ENCODE results near the gene TIMP3.

Gene TIMP3

GRCh38 chr22:32806296-32806695, 4.8 kb downstream of the TIMP3 start:
- DNase-seq (ENCODE audit: low read depth in 2 of 2): no peak

GRCh38 chr22:32808038-32808445, 6.5 kb downstream of the TIMP3 start:
- no peak for DNase-seq (ENCODE audit: low read depth in 2 of 2)

- no peak for DNase-seq (ENCODE audit: low read depth in 2 of 2)
These were observed 8.5 kb downstream of the TIMP3 start for GRCh38 chr22:32809786-32810554.

- DNase-seq (ENCODE audit: low read depth in 2 of 2): no peak
These were observed 9.1 kb downstream of the TIMP3 start for GRCh38 chr22:32810555-32811133.

- DNase-seq (ENCODE audit: low read depth in 2 of 2): no peak
These were observed 10.5 kb downstream of the TIMP3 start for GRCh38 chr22:32811788-32812545.

GRCh38 chr22:32814285-32814860, 12.9 kb downstream of the TIMP3 start:
- DNase-seq (ENCODE audit: low read depth in 2 of 2): no peak

- no peak for DNase-seq (ENCODE audit: low read depth in 2 of 2)
These were observed 13.6 kb downstream of the TIMP3 start for GRCh38 chr22:32815059-32815458.

- no peak for DNase-seq (ENCODE audit: low read depth in 2 of 2)
These were observed 14.4 kb downstream of the TIMP3 start for GRCh38 chr22:32815943-32816342.

GRCh38 chr22:32817137-32817730, 15.7 kb downstream of the TIMP3 start:
- no peak for DNase-seq (ENCODE audit: low read depth in 2 of 2)

- DNase-seq (ENCODE audit: low read depth in 2 of 2): no peak
These were observed 17.1 kb downstream of the TIMP3 start for GRCh38 chr22:32818446-32819115.

GRCh38 chr22:32819120-32819519, 17.6 kb downstream of the TIMP3 start:
- DNase-seq (ENCODE audit: low read depth in 2 of 2): no peak

- DNase-seq (ENCODE audit: low read depth in 2 of 2): no peak
These were observed 18.9 kb downstream of the TIMP3 start for GRCh38 chr22:32820131-32821119.

GRCh38 chr22:32822179-32822877, 20.8 kb downstream of the TIMP3 start:
- DNase-seq (ENCODE audit: low read depth in 2 of 2): no peak

- no peak for DNase-seq (ENCODE audit: low read depth in 2 of 2)
These were observed 21.7 kb downstream of the TIMP3 start for GRCh38 chr22:32823024-32823730.

- DNase-seq (ENCODE audit: low read depth in 2 of 2): no peak
These were observed 23.2 kb downstream of the TIMP3 start for GRCh38 chr22:32824531-32825312.

- DNase-seq (ENCODE audit: low read depth in 2 of 2): no peak
These were observed 25.0 kb downstream of the TIMP3 start for GRCh38 chr22:32826537-32826936.

- DNase-seq (ENCODE audit: low read depth in 2 of 2): no peak
These were observed 25.6 kb downstream of the TIMP3 start for GRCh38 chr22:32827049-32827602.

GRCh38 chr22:32828150-32828549, 26.6 kb downstream of the TIMP3 start:
- no peak for DNase-seq (ENCODE audit: low read depth in 2 of 2)
